CD14-positive monocyte (primary cell): Measurements from ENCODE around the gene TBC1D22A. TPM values are rescaled to one million over a fixed set of nuclear protein-coding genes. Genes with fewer than 3 reads are reported as not detected.

Experiments used
- DNase-seq, 3 donors: peaks; one replicate each; pipeline ENCODE4 v3.0.0-alpha.2; 2011 to 2022
- H2AFZ ChIP-seq: 2 replicates; pipeline ENCODE4 v1.6.0; 2012; ENCODE audit warnings: mild to moderate bottlenecking, low read depth, low read length, inconsistent platforms; ENCODE audit not compliant: insufficient read depth, poor library complexity, severe bottlenecking
- H3K27ac ChIP-seq, 2 donors: 1 replicate in 1 of 2; 2 replicates in 1 of 2; pipeline ENCODE4 v1.5.1; 2012 to 2013; ENCODE audit warnings: low read length in 2 of 2, control low read depth in 1 of 2, inconsistent platforms in 1 of 2, low read depth in 1 of 2, mild to moderate bottlenecking in 1 of 2
- H3K27me3 ChIP-seq, 2 donors: one replicate each; pipeline versions ENCODE4 v1.6.0 to v1.6.1; 2011 to 2013; ENCODE audit warnings: low read length in 2 of 2; ENCODE audit not compliant: control insufficient read depth in 2 of 2, insufficient read depth in 2 of 2
- H3K36me3 ChIP-seq, 2 donors: replicated peaks in 1 of 2; 1 replicate in 1 of 2; 2 replicates in 1 of 2; pipeline versions ENCODE4 v1.5.1 to v1.6.1; 2012 to 2013; ENCODE audit warnings: low read length in 2 of 2, control low read depth in 1 of 2, inconsistent platforms in 1 of 2, mild to moderate bottlenecking in 1 of 2; ENCODE audit not compliant: insufficient read depth in 2 of 2, control insufficient read depth in 1 of 2
- H3K4me1 ChIP-seq, 2 donors: 1 replicate in 1 of 2; 2 replicates in 1 of 2; pipeline versions ENCODE4 v1.5.1 to v1.6.1; 2012 to 2013; ENCODE audit warnings: low read length in 2 of 2, control low read depth in 1 of 2, inconsistent platforms in 1 of 2, mild to moderate bottlenecking in 1 of 2, moderate library complexity in 1 of 2; ENCODE audit not compliant: insufficient read depth in 2 of 2, control insufficient read depth in 1 of 2
- H3K4me2 ChIP-seq: replicated peaks from 2 replicates; pipeline ENCODE3; 2012; ENCODE audit warnings: low read length, moderate library complexity, mild to moderate bottlenecking; ENCODE audit not compliant: poor library complexity, severe bottlenecking; ENCODE audit errors: extremely low read depth
- H3K4me3 ChIP-seq, 3 experiments: fragments of 200-600 bp in 1 of 3; sonication (generic) in 1 of 3; replicated peaks in 1 of 3; 1 replicate in 2 of 3; 2 replicates in 1 of 3; pipeline ENCODE4 v1.5.1; 2011 to 2013; ENCODE audit warnings: low read length in 3 of 3, mild to moderate bottlenecking in 3 of 3, control low read depth in 2 of 3, low read depth in 2 of 3, inconsistent platforms in 1 of 3, moderate library complexity in 1 of 3
- H3K79me2 ChIP-seq: 2 replicates; pipeline ENCODE4 v1.6.0; 2012; ENCODE audit warnings: mild to moderate bottlenecking, control low read depth, inconsistent platforms, low read length, moderate library complexity; ENCODE audit not compliant: insufficient read depth
- H3K9ac ChIP-seq: 2 replicates; pipeline ENCODE4 v1.6.0; 2017; ENCODE audit warnings: low read length, mild to moderate bottlenecking; ENCODE audit not compliant: insufficient read depth, poor library complexity, severe bottlenecking
- H3K9me3 ChIP-seq, 2 donors: replicated peaks in 1 of 2; 1 replicate in 1 of 2; 2 replicates in 1 of 2; pipeline versions ENCODE4 v1.5.1 to v1.6.1; 2012 to 2013; ENCODE audit warnings: low read length in 2 of 2, control low read depth in 1 of 2; ENCODE audit not compliant: control insufficient read depth in 1 of 2, insufficient read depth in 1 of 2
- H4K20me1 ChIP-seq: 2 replicates; pipeline ENCODE4 v1.6.0; 2012; ENCODE audit warnings: mild to moderate bottlenecking, low read length, control low read depth, moderate library complexity; ENCODE audit not compliant: insufficient read depth
- H3K27ac Mint-ChIP-seq, 7 donors: one replicate each; pipeline ENCODE4 v1.8.0; 2020; ENCODE audit warnings: mild to moderate bottlenecking in 7 of 7, mixed read lengths in 7 of 7, moderate library complexity in 6 of 7, inconsistent platforms in 2 of 7
- H3K27me3 Mint-ChIP-seq, 3 donors: one replicate each; pipeline ENCODE4 v1.8.0; 2021 to 2022; ENCODE audit warnings: low read depth in 3 of 3, mild to moderate bottlenecking in 3 of 3, mixed read lengths in 3 of 3, moderate library complexity in 3 of 3, inconsistent platforms in 1 of 3
- H3K36me3 Mint-ChIP-seq, 2 donors: one replicate each; pipeline ENCODE4 v1.8.0; 2020; ENCODE audit warnings: mixed read lengths in 2 of 2, inconsistent platforms in 1 of 2, mild to moderate bottlenecking in 1 of 2
- H3K4me1 Mint-ChIP-seq: one replicate; pipeline ENCODE4 v1.8.0; 2020; ENCODE audit warnings: mild to moderate bottlenecking, mixed read lengths
- H3K4me3 Mint-ChIP-seq, 2 donors: one replicate each; pipeline ENCODE4 v1.8.0; 2020; ENCODE audit warnings: mild to moderate bottlenecking in 2 of 2, mixed read lengths in 2 of 2, moderate library complexity in 1 of 2
- H3K9me3 Mint-ChIP-seq, 7 donors: one replicate each; pipeline ENCODE4 v1.8.0; 2020 to 2022; ENCODE audit warnings: mixed read lengths in 7 of 7, mild to moderate bottlenecking in 6 of 7, moderate library complexity in 6 of 7, inconsistent platforms in 2 of 7
- CTCF ChIP-seq: fragments of 200-600 bp; IDR thresholded peaks from one replicate; pipeline ENCODE4 v1.8.0; 2022; ENCODE audit warnings: antibody characterized with exemption, mild to moderate bottlenecking
- WGBS: methylation state at CpG from one replicate; pipeline ENCODE4 v1.1.5; 2013; ENCODE audit warnings: missing lambda C conversion rate; ENCODE audit not compliant: insufficient coverage; 5-methylcytosine and 5-hydroxymethylcytosine counted together
- intact Hi-C, 2 donors: fragments of 100-400 bp; cut with micrococcal nuclease; formaldehyde crosslinking; loops; one replicate each; pipeline versions ENCODE4 v1.15.0 to v1.15.1; 2023
- polyA plus RNA-seq, 3 donors: library from polyadenylated mRNA; depleted of rRNA in 1 of 3; unstranded in 2 of 3; stranded (reverse) in 1 of 3; fragments of 300-500 nt in 2 of 3; fragments of >200 nt in 1 of 3; fragmentation: Illumina TruSeq in 2 of 3; gene quantifications; 1 replicate in 2 of 3; 2 replicates in 1 of 3; pipeline ENCODE4 v1.2.3, GENCODE V29; 2012 to 2021

TBC1D22A gene
- polyA plus RNA-seq, 3 donors = 25.9 to 36.2 (median 29.5) TPM

DNA sequence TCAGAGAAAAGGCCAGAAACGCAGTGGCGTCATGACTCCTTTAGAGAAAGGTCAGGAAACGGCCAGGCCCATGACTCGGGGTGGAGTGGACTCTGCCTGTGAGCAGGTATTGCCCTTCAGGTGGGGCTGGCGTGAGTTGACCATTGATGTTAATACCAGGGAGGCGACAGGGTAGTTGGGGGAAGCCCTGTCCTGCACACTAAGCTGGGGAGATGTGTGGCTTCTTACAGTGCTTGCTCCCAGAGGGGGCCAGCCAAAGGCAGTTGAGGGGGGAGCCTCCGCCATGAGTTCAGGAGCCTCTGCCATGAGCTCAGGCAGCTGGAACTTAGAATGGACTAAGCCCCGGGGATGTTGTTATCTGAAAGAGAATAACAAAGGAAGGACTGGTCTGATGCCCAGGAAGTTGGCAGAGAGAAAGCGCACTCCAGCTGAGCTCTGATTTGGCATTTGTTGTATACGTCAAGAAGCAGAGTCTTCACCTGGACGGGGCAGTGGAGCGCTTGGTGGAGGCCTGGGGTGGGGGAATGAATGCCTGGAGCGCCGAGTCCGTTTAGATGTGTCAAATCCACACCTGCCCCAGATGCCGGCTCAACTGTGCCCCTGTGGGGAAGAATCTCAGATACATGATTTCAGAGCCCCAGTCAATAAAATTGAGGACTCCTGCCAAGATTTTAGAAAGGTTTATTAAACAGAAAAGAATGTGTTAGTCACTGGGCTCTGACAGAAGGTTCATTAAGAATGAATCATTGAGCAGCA, 222.5 kb downstream of the TBC1D22A start:
- Mint-ChIP-seq H3K27me3 (no peaks in the 10 kb centered on the region), H3K36me3 (peaks cover 42 to 44% of the 10 kb centered on the region in 2 donors), H3K9me3 (peaks cover 0 to 1% (median 0%) of the 10 kb centered on the region in 7 donors), H3K4me1 (no peaks in the 10 kb centered on the region), H3K4me3 (no peak overlapping the region), H3K27ac (peak overlapping the region in 1 of 7 donors; percentile 23)
- no peak overlapping the region for H3K27ac ChIP-seq
- no peaks in the 10 kb centered on the region for H3K27me3 ChIP-seq
- peaks cover 62% of the 10 kb centered on the region for H4K20me1 ChIP-seq
- no peak for DNase-seq
- H2AFZ ChIP-seq = no peak overlapping the region
- no peak overlapping the region for H3K9ac ChIP-seq
- no peak overlapping the region for H3K4me3 ChIP-seq
- intact Hi-C loops = no loop called here
- 90% methylated on average over 13 of the region's 16 CpGs for WGBS
- H3K36me3 ChIP-seq = peaks cover 3 to 41% of the 10 kb centered on the region in 2 donors
- no peaks in the 10 kb centered on the region for H3K9me3 ChIP-seq
- peaks cover 3% of the 10 kb centered on the region for H3K79me2 ChIP-seq
- no peak for TF ChIP-seq CTCF
- H3K4me1 ChIP-seq = no peaks in the 10 kb centered on the region
- no peak overlapping the region for H3K4me2 ChIP-seq

- Histone ChIP-seq H3K4me3 (no peak overlapping the region), H3K4me1 (no peaks in the 10 kb centered on the region), H3K79me2 (peaks cover 3% of the 10 kb centered on the region), H3K27me3 (no peaks in the 10 kb centered on the region), H2AFZ (no peak overlapping the region), H4K20me1 (peaks cover 68% of the 10 kb centered on the region), H3K9ac (no peak overlapping the region), H3K27ac (no peak overlapping the region), H3K9me3 (no peaks in the 10 kb centered on the region), H3K36me3 (peaks cover 3 to 46% of the 10 kb centered on the region in 2 donors), H3K4me2 (no peak overlapping the region)
- no peak overlapping the region for H3K27ac Mint-ChIP-seq
- DNase-seq = no peak
- peaks cover 40 to 46% of the 10 kb centered on the region in 2 donors for H3K36me3 Mint-ChIP-seq
- H3K27me3 Mint-ChIP-seq = no peaks in the 10 kb centered on the region
- WGBS = no CpG with 5 or more reads among the region's 8 CpGs
- no peak for TF ChIP-seq CTCF
- no peaks in the 10 kb centered on the region for H3K4me1 Mint-ChIP-seq
- intact Hi-C loops = no loop called here
- H3K4me3 Mint-ChIP-seq = no peak overlapping the region
- H3K9me3 Mint-ChIP-seq = peaks cover 0 to 1% (median 0%) of the 10 kb centered on the region in 7 donors
These were observed 223.0 kb downstream of the TBC1D22A start for GRCh38 chr22:46985507-46985882.
